ENCODE data around the gene WWOX. TPM values are rescaled to one million over a fixed set of nuclear protein-coding genes. Genes with fewer than 3 reads are reported as not detected.
A peak's percentile ranks its signal among the peaks of the same experiment; 100 is the strongest.

Gene WWOX
- total RNA-seq, 1 donor from 2014 or later = 9.5 TPM

GRCh38 chr16:78896280-78896679, 796.8 kb downstream of the WWOX start:
- DNase-seq (ENCODE audit: low read depth in 2 of 2) = no peak

GRCh38 chr16:78897299-78897698, 797.8 kb downstream of the WWOX start:
- DNase-seq (ENCODE audit: low read depth in 2 of 2) = no peak

GRCh38 chr16:78900044-78900811, 800.8 kb downstream of the WWOX start:
- no peak for DNase-seq (ENCODE audit: low read depth in 2 of 2)

GRCh38 chr16:78900966-78901365, 801.5 kb downstream of the WWOX start:
- no peak for DNase-seq (ENCODE audit: low read depth in 2 of 2)

- no peak for DNase-seq (ENCODE audit: low read depth in 2 of 2)
These were observed 802.9 kb downstream of the WWOX start for GRCh38 chr16:78902321-78902720.

GRCh38 chr16:78903237-78903636, 803.8 kb downstream of the WWOX start:
- DNase-seq (ENCODE audit: low read depth in 2 of 2) = no peak

GRCh38 chr16:78903843-78904242, 804.4 kb downstream of the WWOX start:
- no peak for DNase-seq (ENCODE audit: low read depth in 2 of 2)

GRCh38 chr16:78906135-78906534, 806.7 kb downstream of the WWOX start:
- DNase-seq (ENCODE audit: low read depth in 2 of 2) = no peak

- DNase-seq (ENCODE audit: low read depth in 2 of 2) = no peak
These were observed 809.8 kb downstream of the WWOX start for GRCh38 chr16:78909226-78909625.

GRCh38 chr16:78915811-78916345, 816.4 kb downstream of the WWOX start:
- DNase-seq (ENCODE audit: low read depth in 2 of 2) = no peak

GRCh38 chr16:78916928-78917545, 817.6 kb downstream of the WWOX start:
- DNase-seq (ENCODE audit: low read depth in 2 of 2) = no peak

- no peak for DNase-seq (ENCODE audit: low read depth in 2 of 2)
These were observed 819.4 kb downstream of the WWOX start for GRCh38 chr16:78918805-78919305.

GRCh38 chr16:78919852-78920251, 820.4 kb downstream of the WWOX start:
- no peak for DNase-seq (ENCODE audit: low read depth in 2 of 2)

GRCh38 chr16:78920621-78921020, 821.2 kb downstream of the WWOX start:
- no peak for DNase-seq (ENCODE audit: low read depth in 2 of 2)

GRCh38 chr16:78925083-78925767, 825.8 kb downstream of the WWOX start:
- peak in 1 of 2 donors; percentile 3 for DNase-seq (ENCODE audit: low read depth in 2 of 2)

GRCh38 chr16:78926723-78927210, 827.3 kb downstream of the WWOX start:
- no peak for DNase-seq (ENCODE audit: low read depth in 2 of 2)

GRCh38 chr16:78927766-78928165, 828.3 kb downstream of the WWOX start:
- DNase-seq (ENCODE audit: low read depth in 2 of 2) = no peak

- no peak for DNase-seq (ENCODE audit: low read depth in 2 of 2)
These were observed 830.4 kb downstream of the WWOX start for GRCh38 chr16:78929841-78930240.

GRCh38 chr16:78930561-78930960, 831.1 kb downstream of the WWOX start:
- no peak for DNase-seq (ENCODE audit: low read depth in 2 of 2)

GRCh38 chr16:78931267-78931666, 831.8 kb downstream of the WWOX start:
- no peak for DNase-seq (ENCODE audit: low read depth in 2 of 2)

- DNase-seq (ENCODE audit: low read depth in 2 of 2) = no peak
These were observed 832.2 kb downstream of the WWOX start for GRCh38 chr16:78931678-78932077.

GRCh38 chr16:78932355-78932943, 833.0 kb downstream of the WWOX start:
- DNase-seq (ENCODE audit: low read depth in 2 of 2) = no peak
